Measurements from ENCODE around the gene PTPRD. TPM values are rescaled to one million over a fixed set of nuclear protein-coding genes. Genes with fewer than 3 reads are reported as not detected.

Gene PTPRD
- polyA plus RNA-seq, 1 donor, result 88.9 TPM

DNA sequence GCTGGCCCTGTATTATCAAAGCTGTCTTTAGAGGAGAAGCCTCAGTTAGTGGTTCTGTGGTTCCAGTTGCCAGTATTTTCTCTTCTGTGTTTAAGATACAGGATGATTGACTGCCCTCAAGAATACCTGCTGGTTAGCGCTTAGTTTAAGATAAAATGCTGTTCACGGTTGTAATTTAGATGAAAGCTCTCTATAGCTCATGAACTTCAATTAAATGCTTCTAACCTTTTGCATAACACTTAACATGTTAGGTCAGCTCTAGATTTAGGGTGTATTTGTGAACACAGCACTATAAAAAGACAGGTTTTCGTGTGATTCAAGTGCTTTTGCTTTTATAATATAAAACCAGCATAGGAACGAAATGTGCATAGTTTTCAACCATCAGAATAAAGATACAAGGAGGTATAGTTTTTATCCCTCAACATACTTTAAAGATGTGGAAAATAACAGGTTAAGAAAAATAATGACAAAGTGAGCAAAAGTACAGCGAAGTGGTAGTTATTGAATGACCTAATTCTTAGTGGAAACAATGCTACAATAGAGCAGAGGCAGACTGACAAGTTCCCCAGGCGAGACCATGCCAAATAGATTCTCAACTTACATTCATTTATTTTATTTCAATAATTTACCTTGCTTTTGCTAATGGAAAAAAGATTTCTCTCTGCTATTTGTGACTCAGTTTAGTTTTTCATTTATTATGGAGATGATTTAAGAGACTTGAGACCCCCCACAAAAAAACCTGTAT, 2210.7 kb downstream of the PTPRD start:
- no peak for DNase-seq

DNA sequence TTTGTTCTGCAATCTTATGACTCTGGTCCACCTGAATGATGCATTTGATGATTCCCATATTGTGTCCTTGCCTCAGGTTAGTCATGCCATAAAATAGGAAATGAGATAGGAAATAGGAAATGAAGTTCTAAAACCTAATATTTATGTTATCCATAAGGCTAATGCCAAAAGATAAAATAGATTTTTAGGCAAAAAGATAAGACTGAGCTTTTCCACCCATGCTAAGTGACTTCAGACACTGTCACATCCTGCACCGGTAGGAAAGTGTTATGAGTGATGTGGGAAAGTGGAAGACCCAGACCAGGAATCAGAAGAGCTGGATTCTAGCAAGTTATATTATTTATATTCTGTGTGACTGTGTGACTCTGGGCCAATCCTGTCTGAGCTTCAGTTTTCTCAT, 2212.4 kb downstream of the PTPRD start:
- no peak for DNase-seq

DNA sequence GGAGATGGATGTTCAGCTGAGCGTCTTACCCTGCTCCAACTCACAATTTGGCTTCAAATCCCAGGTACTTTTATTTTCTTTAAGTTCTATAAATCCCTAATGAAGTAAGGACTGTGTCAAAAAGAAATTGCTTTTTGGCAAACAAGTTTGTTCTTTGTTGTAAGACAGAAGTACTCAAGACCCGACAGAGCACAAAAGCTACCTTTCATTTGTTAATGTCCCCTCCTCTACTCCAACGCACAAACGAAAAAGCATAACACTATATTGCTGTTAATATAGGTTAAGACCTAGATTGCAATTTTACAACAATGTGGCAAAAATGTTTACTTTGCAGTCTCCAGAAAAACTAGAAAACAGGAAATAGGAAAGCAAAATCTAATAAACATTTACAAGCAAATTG, 2217.8 kb downstream of the PTPRD start:
- no peak for DNase-seq

DNA sequence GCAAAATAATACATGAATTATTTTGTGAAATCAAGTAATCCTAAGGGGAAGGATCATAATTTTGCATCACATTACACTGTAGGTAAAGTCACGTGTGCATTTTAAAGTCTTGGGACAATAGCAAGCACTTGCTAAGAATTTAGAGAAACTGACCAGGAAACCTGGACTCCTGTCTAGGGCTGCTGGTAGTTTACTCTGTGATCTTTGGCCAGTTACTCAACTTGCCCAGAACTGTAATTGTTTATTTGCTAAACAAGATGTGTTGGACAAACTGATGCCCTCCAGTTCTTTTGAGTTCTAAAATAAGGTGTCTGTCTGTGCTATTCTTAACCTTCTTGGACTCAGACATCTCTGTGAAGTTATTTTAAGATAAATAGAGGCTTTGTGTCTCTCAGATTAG, 2218.5 kb downstream of the PTPRD start:
- no peak for DNase-seq

DNA sequence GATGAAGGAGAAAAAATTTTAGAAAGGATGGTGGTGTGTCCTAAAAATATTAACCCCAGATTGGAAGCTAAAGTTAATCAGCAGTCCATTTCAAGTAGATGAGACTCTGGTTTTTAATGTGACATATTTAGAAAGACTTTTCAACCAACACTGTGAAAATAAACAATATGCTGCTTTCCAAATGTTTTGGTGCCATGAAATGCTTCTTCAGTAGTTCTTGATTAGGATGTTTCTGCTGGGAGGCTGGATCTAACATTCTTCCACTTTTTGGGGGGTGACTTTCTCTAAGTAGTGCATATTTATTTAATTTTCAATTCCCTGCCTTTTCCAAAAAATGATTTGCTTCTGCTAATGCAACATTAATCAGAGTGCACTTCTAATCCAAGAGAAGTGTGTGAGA, 2219.9 kb downstream of the PTPRD start:
- no peak for DNase-seq

DNA sequence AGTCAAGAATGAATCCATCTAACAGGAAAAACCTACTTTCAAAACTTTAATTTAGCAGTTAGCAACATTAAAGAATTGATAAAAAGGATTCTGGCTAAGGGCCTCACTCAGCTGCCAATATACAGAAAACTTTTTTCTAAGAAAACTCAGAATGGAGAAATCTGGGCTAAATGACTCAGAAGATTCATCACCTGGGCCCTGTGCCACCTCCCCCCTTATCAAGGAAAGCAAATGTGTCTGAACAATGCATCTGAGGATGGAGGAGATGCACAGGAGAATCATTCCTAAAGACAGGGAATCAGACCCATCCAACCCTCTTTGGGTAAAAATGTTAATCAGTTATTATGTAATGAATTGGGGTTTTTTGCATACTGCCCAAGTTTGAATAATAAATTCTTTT, 2221.2 kb downstream of the PTPRD start:
- no peak for DNase-seq

DNA sequence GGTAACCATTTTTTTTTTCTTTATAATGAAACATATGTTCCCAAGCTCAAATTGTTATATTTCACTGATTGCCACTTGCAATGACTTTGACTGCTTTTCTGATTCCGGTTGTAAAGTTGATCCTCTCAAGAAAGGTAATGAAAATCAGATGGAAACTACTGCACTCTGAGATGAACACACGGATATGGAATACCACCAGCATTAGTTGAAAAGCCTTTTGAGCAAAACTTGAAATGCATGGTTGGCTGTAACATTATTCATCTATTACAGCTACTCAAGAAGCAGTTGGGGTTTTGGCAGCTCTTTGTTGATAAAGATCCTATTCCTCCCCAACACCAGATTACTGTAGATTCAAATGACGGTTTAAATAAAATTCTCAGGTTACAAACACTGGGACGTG, 2221.7 kb downstream of the PTPRD start:
- DNase-seq, result no peak

DNA sequence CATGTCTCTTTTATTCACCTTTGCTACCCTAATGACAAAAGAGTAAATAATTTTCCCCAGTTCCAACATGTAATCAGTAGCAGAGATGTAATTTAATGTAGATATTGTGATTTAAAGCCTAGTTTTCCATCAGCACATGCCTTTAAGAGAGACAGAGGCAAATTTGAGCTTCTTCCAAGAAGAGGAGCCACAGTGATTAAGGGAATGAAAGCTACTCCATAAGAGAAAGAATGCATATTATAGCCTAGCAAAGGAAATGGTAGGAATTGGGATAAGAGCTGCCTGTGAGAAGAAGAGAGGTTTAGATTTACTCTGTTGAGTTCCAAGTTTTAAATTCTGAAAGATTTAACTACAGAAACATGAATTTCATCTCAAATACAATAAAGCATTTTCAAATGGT, 2222.2 kb downstream of the PTPRD start:
- no peak for DNase-seq

DNA sequence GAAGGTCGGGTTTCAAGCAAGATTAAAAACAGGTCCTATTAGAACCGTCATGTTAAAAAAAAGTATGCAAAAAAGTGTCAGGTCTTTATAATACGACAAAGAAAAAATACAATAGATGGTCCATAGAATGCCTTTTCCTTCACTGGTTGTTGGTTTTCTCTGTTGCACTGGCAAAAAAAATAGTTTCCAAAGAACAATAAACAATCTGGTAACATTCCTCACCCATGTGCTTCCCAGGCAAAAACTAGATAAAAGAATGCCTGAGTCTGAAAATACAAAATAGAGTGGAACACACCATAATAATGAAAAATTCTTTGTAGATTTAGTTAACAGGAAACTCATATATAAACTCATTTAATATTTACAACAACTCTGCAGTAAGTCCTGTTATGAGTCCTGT, 2223.3 kb downstream of the PTPRD start:
- DNase-seq, result no peak

DNA sequence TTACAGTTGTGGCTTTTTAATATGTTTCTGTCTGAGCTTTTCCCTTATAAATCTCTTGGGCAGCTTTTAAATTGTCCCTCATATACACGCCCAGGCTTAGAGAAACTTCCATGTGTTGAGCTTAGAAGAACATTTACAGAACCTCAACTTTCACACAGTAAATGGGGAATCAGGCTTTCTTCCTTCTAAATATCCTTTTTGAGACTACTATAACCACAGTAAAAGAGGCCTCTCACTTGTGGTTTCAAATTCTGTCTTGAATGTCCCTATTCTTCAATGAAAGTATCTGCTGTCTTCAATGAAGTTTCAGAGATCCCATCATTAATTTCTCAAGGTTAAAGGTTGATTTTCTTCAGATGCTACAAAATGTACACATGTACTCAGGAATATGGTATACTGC, 2224.7 kb downstream of the PTPRD start:
- DNase-seq, result no peak

DNA sequence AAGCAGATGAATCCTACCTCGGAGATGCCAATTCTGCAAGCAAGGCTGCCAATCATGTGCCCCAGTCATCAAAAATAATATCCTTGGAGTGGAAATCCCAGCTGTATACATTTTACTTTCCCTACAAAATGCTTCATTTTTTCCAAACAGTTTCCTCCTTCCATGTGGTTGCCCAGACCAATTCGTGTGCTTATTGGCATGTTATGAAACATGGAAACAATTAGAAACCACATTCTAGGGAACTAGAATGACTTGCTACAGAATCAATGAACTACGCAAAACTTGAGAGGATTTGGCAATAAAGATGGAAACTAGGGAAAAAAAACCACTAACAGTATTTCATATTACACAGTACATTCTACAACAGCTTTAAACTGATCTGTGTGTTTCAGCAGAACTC, 2228.7 kb downstream of the PTPRD start:
- peak; percentile 59 for DNase-seq

DNA sequence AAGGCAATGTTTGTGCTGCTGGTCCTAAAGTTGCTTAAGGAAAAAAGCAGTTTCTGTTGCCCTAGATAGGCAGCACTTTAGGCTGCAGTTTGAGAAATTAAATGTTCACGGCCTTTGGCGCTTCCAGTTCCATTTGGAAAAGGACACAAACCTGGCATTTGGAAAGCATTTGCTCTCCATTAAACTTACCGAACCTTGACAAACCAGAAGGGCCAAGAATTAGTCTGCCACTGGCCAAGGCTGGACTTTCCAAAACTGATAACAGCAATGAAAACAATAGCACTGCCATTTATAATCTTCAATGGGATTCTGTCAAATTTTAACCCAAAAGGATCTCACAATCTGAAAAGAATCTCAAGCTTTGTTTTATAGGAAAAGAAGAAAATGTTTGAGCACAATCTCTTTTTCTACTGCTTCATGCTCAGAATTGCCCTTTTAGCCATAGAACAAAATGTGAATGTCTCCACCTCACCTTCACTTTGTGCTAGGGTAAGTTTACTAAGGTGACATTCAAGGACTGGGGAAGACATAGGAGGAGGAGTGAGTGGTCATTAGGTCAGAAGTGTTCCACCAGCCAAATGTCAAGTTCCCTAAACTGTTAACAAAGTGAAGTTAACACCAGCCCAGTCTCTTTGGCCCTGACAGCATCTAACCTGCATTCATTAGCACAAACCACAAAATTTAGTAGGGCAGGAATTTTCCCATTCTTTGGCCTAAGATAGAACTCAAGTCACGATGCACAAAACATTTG, 2229.8 kb downstream of the PTPRD start:
- DNase-seq, result no peak

DNA sequence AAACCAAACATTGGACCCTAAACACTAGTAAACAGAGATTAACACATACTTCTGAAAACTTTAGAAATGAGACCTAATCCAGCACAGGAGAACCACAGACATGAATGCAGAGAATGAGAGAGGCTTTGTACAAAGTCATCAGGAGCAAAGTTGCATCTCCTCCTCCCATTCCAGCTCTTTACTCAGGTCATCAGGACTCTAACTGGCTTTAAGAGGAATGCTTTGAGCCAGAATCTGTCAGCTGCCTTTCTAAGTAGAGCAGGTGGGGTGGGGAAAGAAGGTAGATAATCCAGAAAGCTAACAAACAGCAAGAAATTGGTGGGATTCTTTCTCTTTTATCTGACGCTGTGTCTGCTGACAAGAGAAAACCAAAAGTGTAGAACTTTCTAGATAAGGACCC, 2230.5 kb downstream of the PTPRD start:
- DNase-seq, result no peak

DNA sequence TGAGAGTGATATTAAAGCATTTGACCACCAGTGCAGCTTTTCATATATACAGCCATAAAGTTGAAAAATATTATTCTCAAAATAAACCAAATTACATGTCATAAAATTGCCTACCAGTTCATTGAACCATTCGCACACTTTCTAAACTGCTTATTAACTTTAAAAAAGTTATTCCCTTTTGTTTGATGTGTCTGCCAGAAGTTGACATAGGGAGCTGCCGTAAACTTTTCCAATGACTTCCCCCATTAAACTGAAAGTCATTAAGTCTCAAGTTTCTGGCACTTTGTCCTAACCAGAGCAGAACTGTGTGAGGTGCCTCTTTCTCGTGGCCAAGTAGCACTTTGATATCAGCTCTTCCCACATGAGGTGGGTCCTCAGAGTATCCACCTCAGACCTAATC, 2231.2 kb downstream of the PTPRD start:
- DNase-seq, result no peak

DNA sequence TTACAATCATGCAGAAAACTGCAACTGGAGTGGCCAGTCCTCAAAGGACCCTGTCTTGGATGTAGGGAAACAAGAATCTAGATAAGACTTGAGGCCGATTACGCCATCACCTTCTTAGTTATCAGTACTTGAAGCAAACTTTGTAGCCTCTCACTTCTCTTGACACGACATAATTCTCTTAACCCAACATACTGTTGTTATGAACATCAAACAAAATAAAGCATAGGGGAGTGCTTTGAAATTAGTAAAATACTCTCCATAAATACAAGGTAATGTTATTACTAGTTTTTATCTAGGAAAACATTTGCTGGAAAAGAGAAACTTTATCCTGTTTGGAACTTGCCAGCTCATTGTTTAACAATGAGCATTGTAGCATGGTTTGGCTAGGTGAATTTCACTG, 2238.3 kb downstream of the PTPRD start:
- DNase-seq, result no peak

DNA sequence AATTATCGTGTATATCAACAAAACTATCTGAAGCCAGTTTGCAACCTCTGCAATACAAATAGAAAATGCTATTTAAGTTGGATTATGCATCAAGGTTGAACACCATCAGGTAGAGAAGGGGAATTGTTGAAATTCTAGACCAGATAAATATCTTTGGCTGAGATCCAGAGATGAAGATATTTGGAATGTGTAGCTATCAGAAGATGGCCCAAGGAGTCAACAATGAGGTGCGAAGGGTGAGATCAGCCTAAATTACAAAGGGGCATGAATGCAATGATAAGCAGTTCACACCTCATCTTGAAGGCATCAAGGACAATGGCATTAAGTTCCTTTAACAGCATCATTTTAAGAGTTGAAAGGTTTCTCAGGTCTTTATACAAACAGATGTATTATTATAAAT, 2241.1 kb downstream of the PTPRD start:
- no peak for DNase-seq

DNA sequence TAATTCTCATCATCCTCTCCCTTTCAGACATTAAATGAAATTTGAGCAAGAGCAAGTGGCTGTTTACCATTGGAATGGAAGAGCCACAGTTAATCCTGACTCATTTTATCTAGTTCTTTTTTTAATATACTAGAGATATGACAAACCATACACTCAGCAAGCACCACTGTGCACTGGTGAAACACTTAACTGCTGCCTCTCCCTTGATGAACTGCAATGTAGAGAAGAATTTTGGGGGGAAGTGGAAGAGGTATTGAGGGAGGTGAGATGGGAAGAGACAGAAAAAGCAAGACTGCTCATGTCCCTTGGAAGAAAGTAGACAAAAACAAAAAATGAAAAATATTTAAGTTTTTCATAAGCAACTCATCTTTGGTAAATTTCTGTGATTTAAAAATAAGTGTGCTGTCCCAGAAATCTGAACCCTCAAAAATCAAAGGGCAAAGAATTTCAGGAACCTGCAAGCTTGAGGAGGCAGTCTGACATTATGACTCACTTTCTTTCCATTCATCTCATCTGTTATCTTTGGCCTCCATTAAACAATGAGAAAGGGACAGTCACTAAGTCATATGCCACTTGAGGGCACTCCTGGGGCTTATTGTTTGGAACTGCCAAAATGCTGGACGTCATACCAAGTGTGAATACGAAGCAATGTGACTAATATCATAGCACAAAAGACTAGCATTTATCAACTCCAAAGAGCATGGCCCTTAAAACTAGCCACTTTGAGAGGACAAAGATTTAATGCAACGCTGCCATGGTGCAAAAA, 2246.5 kb downstream of the PTPRD start:
- no peak for DNase-seq

DNA sequence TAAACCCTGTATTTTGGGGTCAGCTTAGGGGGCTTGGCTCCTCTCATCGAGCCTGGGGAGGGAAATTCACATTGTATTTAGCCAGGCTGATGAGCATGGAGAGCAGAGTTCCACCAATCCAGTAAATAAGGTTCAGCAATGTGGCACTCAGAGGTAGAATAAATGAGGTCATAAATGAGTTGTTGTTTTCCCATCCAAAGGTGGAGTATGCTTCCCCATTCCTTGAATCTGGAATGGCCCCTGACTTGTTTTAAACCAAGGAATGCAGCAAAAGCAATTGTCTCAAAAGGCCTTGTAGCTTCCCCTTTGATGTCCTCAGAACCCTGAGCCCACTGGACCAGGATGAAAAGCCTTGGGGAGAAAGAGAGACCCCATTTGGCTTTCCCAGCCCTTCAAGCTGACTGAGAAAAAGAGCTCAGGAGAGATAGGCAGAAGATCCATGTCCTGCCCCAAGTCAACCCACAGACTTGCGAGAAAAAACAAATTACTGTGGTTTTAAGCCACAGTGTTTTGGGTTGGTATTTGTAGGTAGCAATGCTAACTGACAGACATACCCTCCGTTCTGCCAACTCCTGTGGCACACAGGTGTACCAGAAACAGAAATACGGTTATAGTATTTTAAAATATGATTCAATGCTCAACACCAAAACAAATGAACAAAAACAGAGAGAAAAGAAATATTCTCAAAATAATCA, 2247.2 kb downstream of the PTPRD start:
- no peak for DNase-seq

DNA sequence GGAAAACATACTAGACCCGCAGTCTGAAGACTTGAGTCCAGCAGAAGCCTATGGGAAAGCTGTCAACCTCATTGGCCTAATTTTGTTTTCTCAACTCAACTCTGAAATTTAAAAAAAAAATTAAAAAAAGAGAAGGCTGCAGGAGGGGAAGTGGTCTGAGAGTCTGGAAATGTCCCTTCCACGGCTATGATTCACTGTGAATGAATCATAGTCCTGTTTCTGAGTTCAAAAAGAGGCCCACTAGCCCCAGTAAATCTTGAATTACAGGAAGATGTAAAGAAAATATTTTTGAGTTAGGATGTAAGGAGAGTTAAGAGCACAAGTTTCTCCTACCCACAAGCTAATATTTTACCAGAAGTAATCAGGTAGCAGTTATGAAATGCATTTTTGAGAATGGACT, 2247.8 kb downstream of the PTPRD start:
- no peak for DNase-seq

DNA sequence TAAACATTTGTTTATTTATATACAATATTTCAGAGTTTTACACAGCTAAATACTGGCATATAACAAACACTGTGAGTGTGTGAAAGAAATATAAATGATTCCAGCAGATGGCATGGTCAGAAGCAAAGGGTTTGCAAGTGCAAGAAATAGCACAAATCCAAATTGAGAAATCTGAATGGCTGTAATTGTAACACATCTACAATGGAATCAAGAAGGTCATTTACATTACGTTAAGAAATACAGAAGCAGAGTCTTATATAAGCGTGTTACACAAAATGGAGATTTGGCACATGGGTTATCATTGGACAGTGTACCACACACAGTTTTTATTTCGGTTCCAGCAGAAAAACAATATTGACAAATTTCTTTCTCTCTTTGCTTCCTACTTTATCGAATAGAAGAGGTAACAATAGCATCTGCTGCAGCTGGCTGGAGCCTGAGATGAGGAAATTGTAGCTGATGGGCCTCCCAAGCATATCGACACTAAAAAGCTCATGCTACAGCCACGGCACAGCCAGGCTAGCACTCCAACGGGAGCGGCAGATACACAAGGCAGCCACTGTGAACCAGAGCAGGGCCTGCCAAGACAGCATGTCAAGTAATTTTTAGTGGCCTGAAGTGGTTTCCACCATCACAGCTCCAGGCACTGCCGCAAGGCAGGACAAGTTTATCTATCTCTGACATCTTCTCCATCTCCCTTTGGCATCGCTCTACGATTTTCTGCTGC, 2248.6 kb downstream of the PTPRD start:
- DNase-seq, result no peak

DNA sequence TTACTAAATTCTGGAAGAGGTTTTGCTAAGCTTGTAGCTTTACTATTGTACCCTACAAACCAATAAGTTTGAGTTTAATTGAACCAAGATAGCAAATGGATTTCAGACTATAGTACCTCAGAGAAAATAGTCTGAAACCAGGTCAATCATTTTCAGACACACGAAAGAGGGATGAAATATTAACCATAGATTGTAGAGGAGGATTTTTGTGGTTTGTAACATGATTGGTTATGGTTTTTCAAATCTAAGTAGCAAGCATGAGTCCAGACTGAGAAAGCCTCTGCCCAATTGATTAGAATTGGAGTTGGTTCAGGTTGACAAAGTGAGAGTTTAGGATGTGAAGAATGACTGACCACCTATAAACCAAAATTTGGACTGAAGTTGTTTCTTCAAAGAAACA, 2250.6 kb downstream of the PTPRD start:
- DNase-seq, result no peak

DNA sequence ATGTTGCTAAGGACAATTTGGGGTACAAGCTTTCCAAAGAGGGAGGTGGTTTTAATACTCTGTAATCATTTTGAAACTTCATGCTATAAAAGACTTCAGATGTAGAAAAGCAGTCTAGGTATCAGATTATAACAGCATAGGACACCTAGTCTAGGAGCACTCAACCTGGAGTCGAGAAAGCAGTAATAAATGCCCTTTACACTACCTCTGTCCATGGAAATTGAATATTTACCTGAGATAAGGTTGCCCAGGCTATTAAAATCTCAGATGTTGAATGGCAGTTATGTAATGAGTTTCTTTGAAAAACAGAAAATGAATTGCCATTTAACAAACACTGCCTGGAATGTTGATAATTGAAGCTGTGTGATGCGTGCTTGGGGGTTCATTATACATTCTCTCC, 2251.4 kb downstream of the PTPRD start:
- no peak for DNase-seq

Data from hindlimb muscle (tissue), 1 donor.